ENCODE results near the gene PHLDB1. TPM values are rescaled to one million over a fixed set of nuclear protein-coding genes. Genes with fewer than 3 reads are reported as not detected.

The PHLDB1 gene
- total RNA-seq, 4 donors from 2014 or later: 299 to 365 (median 323) TPM

- WGBS, 2 donors: 87 to 89% methylated on average over 22 to 23 of the region's 24 CpGs
- DNase-seq (ENCODE audit: low spot score in 2 of 2): no peak
- Histone ChIP-seq H3K27me3 (no peaks in the 10 kb centered on the region), H3K9me3 (no peaks in the 10 kb centered on the region), H3K4me3 (no peak overlapping the region), H3K36me3 (peaks cover 4 to 98% (median 8%) of the 10 kb centered on the region in 3 donors), H3K4me1 (peaks cover 0 to 37% (median 5%) of the 10 kb centered on the region in 4 donors), H3K27ac (no peak overlapping the region)
- TF ChIP-seq POLR2A (IDR thresholded peaks at IDR 0.05): no peak
- TF ChIP-seq, protein P1, sequence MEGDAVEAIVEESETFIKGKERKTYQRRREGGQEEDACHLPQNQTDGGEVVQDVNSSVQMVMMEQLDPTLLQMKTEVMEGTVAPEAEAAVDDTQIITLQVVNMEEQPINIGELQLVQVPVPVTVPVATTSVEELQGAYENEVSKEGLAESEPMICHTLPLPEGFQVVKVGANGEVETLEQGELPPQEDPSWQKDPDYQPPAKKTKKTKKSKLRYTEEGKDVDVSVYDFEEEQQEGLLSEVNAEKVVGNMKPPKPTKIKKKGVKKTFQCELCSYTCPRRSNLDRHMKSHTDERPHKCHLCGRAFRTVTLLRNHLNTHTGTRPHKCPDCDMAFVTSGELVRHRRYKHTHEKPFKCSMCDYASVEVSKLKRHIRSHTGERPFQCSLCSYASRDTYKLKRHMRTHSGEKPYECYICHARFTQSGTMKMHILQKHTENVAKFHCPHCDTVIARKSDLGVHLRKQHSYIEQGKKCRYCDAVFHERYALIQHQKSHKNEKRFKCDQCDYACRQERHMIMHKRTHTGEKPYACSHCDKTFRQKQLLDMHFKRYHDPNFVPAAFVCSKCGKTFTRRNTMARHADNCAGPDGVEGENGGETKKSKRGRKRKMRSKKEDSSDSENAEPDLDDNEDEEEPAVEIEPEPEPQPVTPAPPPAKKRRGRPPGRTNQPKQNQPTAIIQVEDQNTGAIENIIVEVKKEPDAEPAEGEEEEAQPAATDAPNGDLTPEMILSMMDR (IDR thresholded peaks at IDR 0.05): no peak
- TF ChIP-seq EP300 (IDR thresholded peaks at IDR 0.05): no peak
These were observed 37.8 kb downstream of the PHLDB1 start for GRCh38 chr11:118645066-118645715.

DNA sequence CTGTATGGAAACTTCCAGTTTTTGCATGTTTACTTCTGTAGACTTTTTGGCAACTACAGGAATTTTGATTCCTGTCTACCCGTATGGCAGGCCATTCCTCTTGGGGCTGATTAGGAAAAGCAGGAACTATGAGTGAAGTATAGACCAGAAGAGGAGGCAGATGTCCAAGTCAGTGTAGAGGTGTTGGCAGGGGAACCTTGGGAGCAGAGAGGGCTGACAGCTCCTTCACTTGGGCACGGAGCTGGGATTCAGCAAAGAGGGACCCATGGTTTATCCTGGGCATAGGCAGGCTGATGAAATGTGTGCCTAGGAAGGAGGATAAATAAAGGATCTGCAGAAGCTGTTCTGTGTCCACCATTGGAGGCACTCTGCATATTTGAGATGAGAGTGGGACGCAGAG lies 39.0 kb downstream of the PHLDB1 start:
- Histone ChIP-seq H3K9me3 (no peaks in the 10 kb centered on the region), H3K36me3 (peaks cover 12 to 98% (median 15%) of the 10 kb centered on the region in 3 donors), H3K4me1 (peaks cover 0 to 25% (median 2%) of the 10 kb centered on the region in 4 donors), H3K27ac (peak overlapping the region in 1 of 4 donors; percentile 6), H3K4me3 (no peak overlapping the region), H3K27me3 (no peaks in the 10 kb centered on the region)
- 60 to 61% methylated on average over 3 of the region's 3 CpGs for WGBS, 2 donors
- DNase-seq (ENCODE audit: low spot score in 2 of 2): no peak
- no peak for TF ChIP-seq EP300 (IDR thresholded peaks at IDR 0.05)
- TF ChIP-seq, protein P1 (IDR thresholded peaks at IDR 0.05): no peak
- TF ChIP-seq POLR2A (IDR thresholded peaks at IDR 0.05): no peak

GRCh38 chr11:118648291-118648690 lies 40.9 kb downstream of the PHLDB1 start:
- Histone ChIP-seq H3K27ac (no peak overlapping the region), H3K27me3 (no peaks in the 10 kb centered on the region), H3K4me1 (peaks cover 0 to 13% (median 0%) of the 10 kb centered on the region in 4 donors), H3K9me3 (no peaks in the 10 kb centered on the region), H3K36me3 (peaks cover 12 to 98% (median 15%) of the 10 kb centered on the region in 3 donors), H3K4me3 (no peak overlapping the region)
- no peak for DNase-seq (ENCODE audit: low spot score in 2 of 2)
- TF ChIP-seq, protein P1 (IDR thresholded peaks at IDR 0.05): no peak
- TF ChIP-seq POLR2A (IDR thresholded peaks at IDR 0.05) (no peak), EP300 (IDR thresholded peaks at IDR 0.05) (no peak)
- 60 to 76% methylated on average over 5 of the region's 5 CpGs for WGBS, 2 donors

GRCh38 chr11:118649941-118650340 lies 42.5 kb downstream of the PHLDB1 start:
- Histone ChIP-seq H3K4me3 (no peak overlapping the region), H3K9me3 (no peaks in the 10 kb centered on the region), H3K36me3 (peaks cover 8 to 96% (median 15%) of the 10 kb centered on the region in 3 donors), H3K27me3 (no peaks in the 10 kb centered on the region), H3K27ac (no peak overlapping the region), H3K4me1 (peaks cover 0 to 9% (median 0%) of the 10 kb centered on the region in 4 donors)
- TF ChIP-seq EP300 (IDR thresholded peaks at IDR 0.05): no peak
- WGBS, 2 donors: 87 to 89% methylated on average over 10 of the region's 10 CpGs
- DNase-seq (ENCODE audit: low spot score in 2 of 2): peak in 1 of 2 donors; percentile 8

GRCh38 chr11:118650366-118650765 lies 43.0 kb downstream of the PHLDB1 start:
- 89 to 94% methylated on average over 6 to 8 of the region's 8 CpGs for WGBS, 2 donors
- H3K9me3 ChIP-seq: no peaks in the 10 kb centered on the region
- no peak for TF ChIP-seq POLR2A (IDR thresholded peaks at IDR 0.05)
- no peak for TF ChIP-seq EP300 (IDR thresholded peaks at IDR 0.05)
- TF ChIP-seq, protein P1 (IDR thresholded peaks at IDR 0.05): no peak
- H3K4me1 ChIP-seq: peaks cover 0 to 4% (median 0%) of the 10 kb centered on the region in 4 donors
- peaks cover 8 to 96% (median 16%) of the 10 kb centered on the region in 3 donors for H3K36me3 ChIP-seq
- no peaks in the 10 kb centered on the region for H3K27me3 ChIP-seq
- DNase-seq (ENCODE audit: low spot score in 2 of 2): no peak
- H3K27ac ChIP-seq: no peak overlapping the region
- no peak overlapping the region for H3K4me3 ChIP-seq
